ENCODE data around the gene INSYN2A.

DNA sequence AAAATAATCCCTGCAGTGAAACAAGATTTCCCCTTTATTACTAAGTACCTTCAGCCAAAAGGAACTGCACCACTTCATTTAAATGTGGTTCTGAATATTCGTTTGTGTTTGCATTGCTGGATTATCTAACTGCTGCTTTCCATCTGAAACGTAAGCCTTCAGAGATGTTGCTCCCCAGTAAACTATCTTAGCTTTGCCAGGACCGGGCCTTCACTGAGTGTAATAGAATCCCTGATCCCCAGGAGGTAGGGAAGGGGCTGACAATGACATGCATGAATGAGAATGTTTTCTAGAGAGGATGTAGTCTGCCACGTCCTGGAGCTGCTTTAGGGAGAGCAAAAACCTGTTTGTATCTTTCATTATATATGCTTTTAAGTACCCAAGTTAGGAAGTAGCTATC, 19.5 kb upstream of the INSYN2A start:
- TF ChIP-seq POLR2AphosphoS5 (IDR thresholded peaks at IDR 0.05; ENCODE audit: low read length) (no peak), CTCF (IDR thresholded peaks at IDR 0.05 in 2 of 3, conservative IDR thresholded peaks at IDR 0.05 in 1 of 3; ENCODE audit: control insufficient read depth in 2 of 3, extremely low read depth in 1 of 3, insufficient read depth in 1 of 3, low read depth in 3 of 3, low read length in 3 of 3) (no peak), HDAC6 (IDR thresholded peaks at IDR 0.05; ENCODE audit: unreplicated experiment) (no peak), POLR2A (IDR thresholded peaks at IDR 0.05; ENCODE audit: low read depth, low read length) (no peak), BHLHE40 (IDR thresholded peaks at IDR 0.05; ENCODE audit: borderline replicate concordance in 1 of 2, low read depth in 2 of 2, low read length in 1 of 2) (no peak), ELK1 (IDR thresholded peaks at IDR 0.05; ENCODE audit: low read depth, low read length) (no peak), EGR1 (IDR thresholded peaks at IDR 0.05; ENCODE audit: borderline replicate concordance in 1 of 2, low read depth in 2 of 2, low read length in 2 of 2) (no peak), GABPA (IDR thresholded peaks at IDR 0.05; ENCODE audit: low read depth) (no peak), ASH2L (IDR thresholded peaks at IDR 0.05; ENCODE audit: borderline replicate concordance, low read depth) (no peak), CBX5 (IDR thresholded peaks at IDR 0.05; ENCODE audit: low read depth) (no peak), ZNF24 (IDR thresholded peaks at IDR 0.05) (no peak)

All from GM12878 (cell line).